GM19372 (cell line): Measurements from ENCODE around the gene ZFY.
"Not testable (repeated sequence)": the region's sequence is repeated elsewhere in the genome, so short reads cannot be mapped to it uniquely, and the experiment has no call there.

Source experiments
- ATAC-seq: cut with Tn5 transposase; IDR thresholded peaks from one replicate; pipeline ENCODE4 v1.9.1; 2021; ENCODE audit warnings: mild to moderate bottlenecking, low read depth, moderate library complexity; ENCODE audit not compliant: unreplicated experiment

The ZFY gene

DNA sequence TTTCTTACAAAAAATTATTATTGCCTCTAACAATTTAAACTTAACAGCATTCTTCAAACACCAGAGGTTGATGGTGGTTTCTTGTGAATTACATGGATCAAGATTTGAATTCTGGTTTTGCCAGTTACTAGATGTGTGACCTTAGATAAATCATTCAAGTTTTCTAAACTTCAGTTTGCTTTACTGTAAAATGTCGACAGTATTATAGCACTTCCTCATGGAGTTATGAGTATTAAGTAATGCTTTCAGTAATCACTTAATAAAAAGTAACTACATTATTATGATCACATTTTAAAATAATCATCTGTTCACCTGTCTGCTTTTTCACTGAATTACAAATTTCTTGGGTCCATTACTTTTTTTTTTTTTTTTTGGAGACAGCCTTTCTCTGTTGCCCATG is 37.5 kb downstream of the ZFY start:
- no peak for ATAC-seq

DNA sequence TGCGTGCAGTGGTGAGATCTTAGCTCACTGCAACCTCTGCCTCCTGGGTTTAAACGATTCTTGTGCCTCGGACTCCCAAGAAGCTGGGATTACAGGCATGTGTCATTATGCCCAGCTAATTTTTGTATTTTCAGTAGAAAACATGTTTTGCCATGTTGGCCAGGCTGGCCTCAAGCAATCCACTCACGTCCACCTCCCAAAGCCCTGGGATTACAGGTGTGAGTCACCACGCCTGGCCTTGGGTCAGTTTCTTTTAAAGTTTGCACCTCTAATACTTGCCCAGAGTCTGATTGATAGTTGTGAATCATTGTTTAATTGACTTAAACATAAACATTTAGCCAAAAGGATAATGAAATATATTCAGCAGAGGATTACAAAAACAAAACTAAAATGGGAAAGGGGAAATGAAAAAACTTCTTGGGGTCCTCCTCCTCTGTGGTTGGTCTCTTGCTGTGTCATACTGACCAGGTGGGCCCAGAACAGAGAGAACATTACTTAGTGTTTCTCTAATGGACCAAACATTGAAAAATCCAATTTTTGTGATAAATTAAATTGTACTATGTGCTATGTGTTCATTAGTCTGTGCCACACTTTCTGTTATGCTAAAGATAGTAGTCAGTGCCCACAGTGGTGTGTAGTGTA is 38.0 kb downstream of the ZFY start:
- ATAC-seq, result no peak

- ATAC-seq, result no peak
Measured at GRCh38 chrY:2979283-2979682, 44.1 kb downstream of the ZFY start.

DNA sequence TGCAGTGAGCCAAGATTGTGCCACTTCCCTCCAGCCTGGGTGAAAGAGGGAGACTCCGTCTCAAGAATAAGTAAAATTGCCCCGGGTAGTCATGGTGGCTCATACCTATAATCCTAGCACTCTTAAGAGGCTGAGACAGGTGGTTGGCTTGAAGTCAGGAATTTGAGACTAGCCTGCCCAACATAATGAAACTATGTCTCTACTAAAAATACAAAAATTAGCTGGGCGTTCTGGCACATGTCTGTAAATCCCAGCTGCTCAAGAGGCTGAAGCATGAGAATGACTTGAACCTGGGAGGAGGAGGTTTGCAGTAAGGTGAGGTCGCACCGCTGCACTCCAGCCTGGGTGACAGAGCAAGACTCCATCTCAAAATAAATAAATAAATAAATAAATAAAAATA is 49.3 kb downstream of the ZFY start:
- ATAC-seq, result no peak

DNA sequence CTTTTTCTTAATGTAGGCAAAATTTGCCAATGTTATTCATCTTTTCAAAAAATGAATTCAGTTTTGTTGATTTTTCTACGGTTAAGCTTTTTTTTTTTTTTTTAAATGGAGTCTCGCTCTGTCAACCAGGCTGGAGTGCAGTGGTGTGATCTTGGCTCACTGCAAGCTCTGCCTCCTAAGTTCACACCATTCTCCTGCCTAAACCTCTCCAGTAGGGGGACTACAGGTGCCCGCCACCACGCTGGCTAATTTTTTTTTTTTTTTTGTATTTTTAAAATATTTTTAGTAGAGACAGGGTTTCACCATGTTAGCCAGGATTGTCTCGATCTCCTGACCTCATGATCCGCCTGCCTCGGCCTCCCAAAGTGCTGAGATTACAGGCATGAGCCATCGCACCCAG is 52.0 kb downstream of the ZFY start:
- ATAC-seq, result not testable (repeated sequence)

DNA sequence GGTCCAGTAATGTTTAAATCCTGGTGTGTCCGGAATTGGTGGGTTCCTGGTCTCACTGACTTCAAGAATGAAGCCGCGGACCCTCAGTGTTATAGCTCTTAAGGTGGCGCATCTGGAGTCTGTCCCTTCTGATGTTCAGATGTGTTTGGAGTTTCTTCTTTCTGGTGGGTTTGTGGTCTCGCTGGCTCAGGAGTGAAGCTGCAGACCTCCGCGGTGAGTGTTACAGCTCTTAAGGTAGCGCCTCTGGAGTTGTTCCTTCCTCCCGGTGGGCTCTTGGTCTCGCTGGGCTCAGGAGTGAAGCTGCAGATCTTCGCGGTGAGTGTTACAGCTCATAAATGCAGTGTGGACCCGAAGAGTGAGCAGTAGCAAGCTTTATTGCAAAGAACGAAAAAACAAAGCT is 62.2 kb downstream of the ZFY start:
- not testable (repeated sequence) for ATAC-seq

- ATAC-seq, result no peak
Measured at GRCh38 chrY:3002190-3002589, 67.0 kb downstream of the ZFY start.

DNA sequence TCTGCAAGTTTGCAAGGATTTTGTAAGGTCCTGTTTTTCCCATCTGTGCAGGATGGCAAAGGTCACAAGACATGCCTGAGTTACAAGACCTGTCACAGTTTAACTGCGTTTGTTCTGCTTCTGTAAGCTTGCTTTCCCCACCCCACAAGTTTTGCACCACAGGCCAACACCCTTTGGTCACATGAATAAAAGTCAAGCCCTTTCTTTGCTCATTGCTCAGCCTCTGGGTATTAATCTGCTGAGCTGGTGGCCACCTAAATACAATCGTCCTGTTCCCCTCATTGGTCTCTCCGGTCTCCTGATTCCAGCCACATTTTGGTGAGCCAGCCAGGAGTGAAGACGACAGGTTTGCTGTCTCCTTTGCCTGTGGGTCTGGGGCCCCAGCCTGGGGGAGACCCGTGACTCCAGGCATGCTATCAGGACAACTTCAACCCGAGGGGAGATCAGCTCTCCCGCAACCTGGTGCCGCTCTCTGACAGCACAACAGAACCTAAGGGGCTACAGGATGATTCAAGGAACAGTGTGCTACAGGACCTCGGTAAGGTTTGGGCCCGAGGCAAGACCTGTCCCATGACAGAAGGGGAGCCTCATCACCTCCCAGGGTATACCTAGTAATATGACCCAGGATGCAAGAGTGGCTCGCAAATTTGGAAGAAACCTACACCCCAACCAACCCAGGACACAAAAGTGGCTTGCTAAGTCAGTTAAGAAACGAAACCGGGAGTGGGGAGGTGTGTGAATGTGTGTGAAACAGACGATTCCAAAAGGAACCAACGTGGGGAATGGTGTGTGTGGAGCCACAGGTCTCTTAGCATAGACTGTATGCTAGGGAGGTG is 67.7 kb downstream of the ZFY start:
- no peak for ATAC-seq

- no peak for ATAC-seq
Measured at GRCh38 chrY:3003516-3003830, 68.3 kb downstream of the ZFY start.

DNA sequence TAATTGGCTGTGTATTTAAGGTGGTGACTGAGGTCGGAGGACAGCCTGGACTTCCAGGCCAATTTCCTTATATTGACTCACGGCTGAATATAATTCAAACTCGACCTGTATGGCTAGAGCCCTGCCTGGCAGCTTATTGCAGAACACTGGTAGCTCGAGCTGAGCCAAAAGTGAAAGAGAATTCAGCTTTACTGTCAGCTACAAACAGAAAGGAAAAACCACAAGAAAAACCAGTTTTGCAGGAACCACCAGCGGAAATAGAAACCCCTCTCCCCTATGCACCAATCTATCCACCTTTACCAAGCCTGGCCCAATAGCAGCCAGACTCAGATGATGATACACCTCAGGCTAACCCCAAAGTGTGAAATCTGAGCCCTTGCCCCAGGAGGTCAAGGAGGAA is 68.7 kb downstream of the ZFY start:
- ATAC-seq, result peak; percentile 52

- ATAC-seq, result not testable (repeated sequence)
Measured at GRCh38 chrY:3006031-3006430, 70.8 kb downstream of the ZFY start.

DNA sequence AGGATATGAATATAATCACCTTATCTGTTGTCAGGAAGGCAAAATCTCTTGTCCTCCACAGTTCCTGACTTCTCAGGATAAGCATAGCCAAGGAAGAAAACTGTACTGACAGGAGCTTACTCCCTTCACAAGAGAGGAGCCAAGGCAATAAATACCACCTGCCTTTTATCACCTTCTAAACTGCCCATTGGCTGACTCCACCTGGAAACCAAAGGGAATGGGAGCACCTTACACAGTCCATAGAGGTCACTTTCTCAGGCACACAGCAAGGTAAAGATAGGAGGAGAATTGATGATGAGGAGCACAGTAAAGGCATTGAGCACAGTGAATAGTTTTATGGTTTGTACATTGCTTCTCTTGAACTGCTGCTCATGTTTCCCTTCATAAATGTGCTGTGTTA is 72.8 kb downstream of the ZFY start:
- no peak for ATAC-seq

- ATAC-seq, result no peak
Measured at GRCh38 chrY:3012226-3012625, 77.0 kb downstream of the ZFY start.

GRCh38 chrY:3016594-3016993 is 81.4 kb downstream of the ZFY start:
- no peak for ATAC-seq

DNA sequence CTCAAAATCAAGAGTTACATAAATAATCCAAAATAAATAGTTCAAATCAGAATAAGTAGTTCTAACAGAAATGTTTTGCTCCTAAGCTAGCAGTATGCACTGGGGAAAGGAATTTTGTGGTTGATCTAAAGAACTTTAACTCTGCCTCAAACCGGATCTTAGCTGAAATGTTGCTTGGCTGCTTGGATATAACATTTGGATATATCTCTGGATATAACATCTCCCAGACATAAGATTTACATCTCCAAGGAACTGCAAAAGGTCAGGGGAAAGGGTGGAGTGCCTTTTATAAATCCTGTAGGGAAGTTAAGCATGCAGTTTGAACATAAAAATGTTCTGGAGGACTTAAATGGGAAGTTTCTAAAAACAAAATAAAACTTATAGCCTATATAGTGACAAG is 83.4 kb downstream of the ZFY start:
- no peak for ATAC-seq

DNA sequence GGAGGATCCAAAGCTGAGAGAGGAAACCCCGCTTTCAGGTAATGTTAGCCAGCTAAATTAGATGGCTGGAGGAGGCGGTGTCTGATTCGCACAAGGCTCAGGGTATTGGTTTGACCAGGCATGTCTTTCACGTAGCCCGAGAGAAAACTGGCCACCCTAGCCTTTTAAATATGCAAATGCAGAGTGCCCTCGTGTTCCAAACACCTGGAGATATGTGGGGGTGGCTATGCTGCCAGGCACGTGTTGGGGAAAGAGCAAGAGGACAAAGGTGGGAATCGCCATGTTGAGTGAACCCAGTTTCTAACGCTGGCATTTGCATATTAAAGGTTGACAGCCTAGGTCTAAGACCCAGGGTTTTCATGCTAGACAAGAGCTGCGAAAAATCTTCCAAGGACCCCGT is 84.4 kb downstream of the ZFY start:
- no peak for ATAC-seq

- ATAC-seq, result no peak
Measured at GRCh38 chrY:3021176-3021575, 86.0 kb downstream of the ZFY start.

GRCh38 chrY:3023606-3024005 is 88.4 kb downstream of the ZFY start:
- no peak for ATAC-seq

- no peak for ATAC-seq
Measured at GRCh38 chrY:3025357-3025756, 90.2 kb downstream of the ZFY start.
